ENCODE measurements around the gene AHNAK.

The AHNAK gene

GRCh38 chr11:62411524-62411923 is 135.1 kb downstream of the AHNAK start:
- H3K9me3 ChIP-seq (ENCODE audit: control insufficient read depth, insufficient read depth, low read length), result no peaks in the 10 kb centered on the region

GRCh38 chr11:62410972-62411371 is 135.6 kb downstream of the AHNAK start:
- H3K9me3 ChIP-seq (ENCODE audit: control insufficient read depth, insufficient read depth, low read length), result no peaks in the 10 kb centered on the region
- H3K9ac ChIP-seq (ENCODE audit: low read depth, low read length), result no peak overlapping the region
- no peak overlapping the region for H3K4me3 ChIP-seq (ENCODE audit: low read depth, low read length)
- no peaks in the 10 kb centered on the region for H3K4me1 ChIP-seq (ENCODE audit: control insufficient read depth, insufficient read depth, low read length)
- no peaks in the 10 kb centered on the region for H3K27me3 ChIP-seq (ENCODE audit: control insufficient read depth, insufficient read depth, low read length)
- no peaks in the 10 kb centered on the region for H3K36me3 ChIP-seq (ENCODE audit: control insufficient read depth, insufficient read depth, low read length)

More at GRCh38 chr11:62411524-62411923, 135.1 kb downstream of the AHNAK start:
- no peak overlapping the region for H3K9ac ChIP-seq (ENCODE audit: low read depth, low read length)
- H3K27me3 ChIP-seq (ENCODE audit: control insufficient read depth, insufficient read depth, low read length), result no peaks in the 10 kb centered on the region
- H3K4me3 ChIP-seq (ENCODE audit: low read depth, low read length), result no peak overlapping the region
- H3K4me1 ChIP-seq (ENCODE audit: control insufficient read depth, insufficient read depth, low read length), result no peaks in the 10 kb centered on the region
- no peaks in the 10 kb centered on the region for H3K36me3 ChIP-seq (ENCODE audit: control insufficient read depth, insufficient read depth, low read length)

- no peaks in the 10 kb centered on the region for H3K27me3 ChIP-seq (ENCODE audit: control insufficient read depth, insufficient read depth, low read length)
- H3K9ac ChIP-seq (ENCODE audit: low read depth, low read length), result no peak overlapping the region
- H3K9me3 ChIP-seq (ENCODE audit: control insufficient read depth, insufficient read depth, low read length), result no peaks in the 10 kb centered on the region
- H3K4me3 ChIP-seq (ENCODE audit: low read depth, low read length), result no peak overlapping the region
- H3K36me3 ChIP-seq (ENCODE audit: control insufficient read depth, insufficient read depth, low read length), result no peaks in the 10 kb centered on the region
- no peaks in the 10 kb centered on the region for H3K4me1 ChIP-seq (ENCODE audit: control insufficient read depth, insufficient read depth, low read length)
Observed at GRCh38 chr11:62409831-62410230, 136.8 kb downstream of the AHNAK start.

GRCh38 chr11:62406034-62406433 is 140.6 kb downstream of the AHNAK start:
- Histone ChIP-seq H3K4me3 (ENCODE audit: low read depth, low read length) (no peak overlapping the region), H3K9ac (ENCODE audit: low read depth, low read length) (no peak overlapping the region), H3K9me3 (ENCODE audit: control insufficient read depth, insufficient read depth, low read length) (no peaks in the 10 kb centered on the region), H3K27me3 (ENCODE audit: control insufficient read depth, insufficient read depth, low read length) (no peaks in the 10 kb centered on the region), H3K36me3 (ENCODE audit: control insufficient read depth, insufficient read depth, low read length) (no peaks in the 10 kb centered on the region), H3K4me1 (ENCODE audit: control insufficient read depth, insufficient read depth, low read length) (peaks cover 3% of the 10 kb centered on the region)

GRCh38 chr11:62404901-62405300 is 141.7 kb downstream of the AHNAK start:
- Histone ChIP-seq H3K9ac (ENCODE audit: low read depth, low read length) (no peak overlapping the region), H3K4me3 (ENCODE audit: low read depth, low read length) (no peak overlapping the region), H3K27me3 (ENCODE audit: control insufficient read depth, insufficient read depth, low read length) (no peaks in the 10 kb centered on the region), H3K4me1 (ENCODE audit: control insufficient read depth, insufficient read depth, low read length) (peaks cover 3% of the 10 kb centered on the region), H3K9me3 (ENCODE audit: control insufficient read depth, insufficient read depth, low read length) (no peaks in the 10 kb centered on the region), H3K36me3 (ENCODE audit: control insufficient read depth, insufficient read depth, low read length) (no peaks in the 10 kb centered on the region)

- H3K9ac ChIP-seq (ENCODE audit: low read depth, low read length), result no peak overlapping the region
Observed at GRCh38 chr11:62404435-62404834, 142.2 kb downstream of the AHNAK start.

GRCh38 chr11:62402960-62403730 is 143.5 kb downstream of the AHNAK start:
- no peaks in the 10 kb centered on the region for H3K36me3 ChIP-seq (ENCODE audit: control insufficient read depth, insufficient read depth, low read length)
- H3K4me1 ChIP-seq (ENCODE audit: control insufficient read depth, insufficient read depth, low read length), result peaks cover 5% of the 10 kb centered on the region
- no peaks in the 10 kb centered on the region for H3K9me3 ChIP-seq (ENCODE audit: control insufficient read depth, insufficient read depth, low read length)
- no peaks in the 10 kb centered on the region for H3K27me3 ChIP-seq (ENCODE audit: control insufficient read depth, insufficient read depth, low read length)
- no peak overlapping the region for H3K9ac ChIP-seq (ENCODE audit: low read depth, low read length)
- H3K4me3 ChIP-seq (ENCODE audit: low read depth, low read length), result no peak overlapping the region

More at GRCh38 chr11:62404435-62404834, 142.2 kb downstream of the AHNAK start:
- Histone ChIP-seq H3K27me3 (ENCODE audit: control insufficient read depth, insufficient read depth, low read length) (no peaks in the 10 kb centered on the region), H3K4me1 (ENCODE audit: control insufficient read depth, insufficient read depth, low read length) (peaks cover 3% of the 10 kb centered on the region), H3K9me3 (ENCODE audit: control insufficient read depth, insufficient read depth, low read length) (no peaks in the 10 kb centered on the region), H3K4me3 (ENCODE audit: low read depth, low read length) (no peak overlapping the region), H3K36me3 (ENCODE audit: control insufficient read depth, insufficient read depth, low read length) (no peaks in the 10 kb centered on the region)

GRCh38 chr11:62402226-62402959 is 144.2 kb downstream of the AHNAK start:
- Histone ChIP-seq H3K36me3 (ENCODE audit: control insufficient read depth, insufficient read depth, low read length) (no peaks in the 10 kb centered on the region), H3K9ac (ENCODE audit: low read depth, low read length) (no peak overlapping the region), H3K9me3 (ENCODE audit: control insufficient read depth, insufficient read depth, low read length) (no peaks in the 10 kb centered on the region), H3K4me3 (ENCODE audit: low read depth, low read length) (no peak overlapping the region), H3K27me3 (ENCODE audit: control insufficient read depth, insufficient read depth, low read length) (no peaks in the 10 kb centered on the region), H3K4me1 (ENCODE audit: control insufficient read depth, insufficient read depth, low read length) (peaks cover 5% of the 10 kb centered on the region)

- H3K9ac ChIP-seq (ENCODE audit: low read depth, low read length), result no peak overlapping the region
- H3K4me3 ChIP-seq (ENCODE audit: low read depth, low read length), result no peak overlapping the region
Observed at GRCh38 chr11:62401811-62402210, 144.8 kb downstream of the AHNAK start.

GRCh38 chr11:62401356-62401755 is 145.2 kb downstream of the AHNAK start:
- Histone ChIP-seq H3K36me3 (ENCODE audit: control insufficient read depth, insufficient read depth, low read length) (no peaks in the 10 kb centered on the region), H3K9me3 (ENCODE audit: control insufficient read depth, insufficient read depth, low read length) (no peaks in the 10 kb centered on the region), H3K4me1 (ENCODE audit: control insufficient read depth, insufficient read depth, low read length) (peaks cover 7% of the 10 kb centered on the region), H3K4me3 (ENCODE audit: low read depth, low read length) (no peak overlapping the region), H3K9ac (ENCODE audit: low read depth, low read length) (no peak overlapping the region), H3K27me3 (ENCODE audit: control insufficient read depth, insufficient read depth, low read length) (no peaks in the 10 kb centered on the region)

More at GRCh38 chr11:62401811-62402210, 144.8 kb downstream of the AHNAK start:
- Histone ChIP-seq H3K4me1 (ENCODE audit: control insufficient read depth, insufficient read depth, low read length) (peaks cover 5% of the 10 kb centered on the region), H3K27me3 (ENCODE audit: control insufficient read depth, insufficient read depth, low read length) (no peaks in the 10 kb centered on the region), H3K36me3 (ENCODE audit: control insufficient read depth, insufficient read depth, low read length) (no peaks in the 10 kb centered on the region), H3K9me3 (ENCODE audit: control insufficient read depth, insufficient read depth, low read length) (no peaks in the 10 kb centered on the region)

- H3K9me3 ChIP-seq (ENCODE audit: control insufficient read depth, insufficient read depth, low read length), result no peaks in the 10 kb centered on the region
- no peaks in the 10 kb centered on the region for H3K36me3 ChIP-seq (ENCODE audit: control insufficient read depth, insufficient read depth, low read length)
- peaks cover 9% of the 10 kb centered on the region for H3K4me1 ChIP-seq (ENCODE audit: control insufficient read depth, insufficient read depth, low read length)
- no peak overlapping the region for H3K4me3 ChIP-seq (ENCODE audit: low read depth, low read length)
- no peak overlapping the region for H3K9ac ChIP-seq (ENCODE audit: low read depth, low read length)
- H3K27me3 ChIP-seq (ENCODE audit: control insufficient read depth, insufficient read depth, low read length), result no peaks in the 10 kb centered on the region
Observed at GRCh38 chr11:62400760-62401159, 145.8 kb downstream of the AHNAK start.

GRCh38 chr11:62400281-62400680 is 146.3 kb downstream of the AHNAK start:
- no peaks in the 10 kb centered on the region for H3K9me3 ChIP-seq (ENCODE audit: control insufficient read depth, insufficient read depth, low read length)
- no peak overlapping the region for H3K9ac ChIP-seq (ENCODE audit: low read depth, low read length)
- no peak overlapping the region for H3K4me3 ChIP-seq (ENCODE audit: low read depth, low read length)
- peaks cover 11% of the 10 kb centered on the region for H3K4me1 ChIP-seq (ENCODE audit: control insufficient read depth, insufficient read depth, low read length)
- H3K36me3 ChIP-seq (ENCODE audit: control insufficient read depth, insufficient read depth, low read length), result no peaks in the 10 kb centered on the region
- H3K27me3 ChIP-seq (ENCODE audit: control insufficient read depth, insufficient read depth, low read length), result no peaks in the 10 kb centered on the region

All from iPS-15b (cell line).